IMR-90 (cell line): ENCODE measurements around the gene LTA. TPM values are rescaled to one million over a fixed set of nuclear protein-coding genes. Genes with fewer than 3 reads are reported as not detected.

Experiments
- ATAC-seq: fragments of 200-7000 bp; cut with Tn5 transposase; 2 replicates; pipeline ENCODE4 v1.9.1; 2020; ENCODE audit warnings: low read depth, mild to moderate bottlenecking, moderate library complexity
- BruUV-seq: library from RNA; stranded (reverse); fragments of 400-500 nt; replicated peaks from 2 replicates; lab custom pipeline; 2021; lab: Mats Ljungman, UMichigan
- CTCF ChIA-PET: fragments of 300-600 bp; formaldehyde crosslinking; extraction: SDS; loops from one replicate; lab custom pipeline; 2021; ENCODE audit warnings: antibody characterized with exemption; lab: Yijun Ruan, JAX
- POLR2A ChIA-PET: fragments of 300-600 bp; sonication (Branson Sonifier 250); formaldehyde crosslinking; loops from one replicate; lab custom pipeline; 2022; ENCODE audit warnings: antibody characterized with exemption; ENCODE audit not compliant: unreplicated experiment; lab: Charles Lee
- DNase-seq: peaks from one replicate; pipeline ENCODE4 v3.0.0; 2013
- H2AFZ ChIP-seq: replicated peaks from 2 replicates; pipeline ENCODE3; 2013; ENCODE audit warnings: low read length, mild to moderate bottlenecking; ENCODE audit not compliant: poor library complexity
- H2AK5ac ChIP-seq: 2 replicates; pipeline ENCODE4 v1.6.1; 2013; ENCODE audit warnings: low read depth, low read length, inconsistent platforms
- H2AK9ac ChIP-seq: replicated peaks from 2 replicates; pipeline ENCODE3; 2013; ENCODE audit warnings: mild to moderate bottlenecking, low read depth, low read length, moderate library complexity; ENCODE audit not compliant: poor library complexity
- H2BK120ac ChIP-seq: 2 replicates; pipeline ENCODE4 v1.6.1; 2013; ENCODE audit warnings: low read depth, low read length, inconsistent platforms
- H2BK15ac ChIP-seq: 3 replicates; pipeline ENCODE4 v1.6.1; 2013; ENCODE audit warnings: low read depth, low read length, inconsistent platforms
- H2BK20ac ChIP-seq: 2 replicates; pipeline ENCODE4 v1.6.1; 2013; ENCODE audit warnings: low read depth, mild to moderate bottlenecking, inconsistent platforms, low read length, moderate library complexity
- H2BK5ac ChIP-seq: 2 replicates; pipeline ENCODE4 v1.6.1; 2013; ENCODE audit warnings: mild to moderate bottlenecking, low read depth, low read length, inconsistent platforms; ENCODE audit not compliant: poor library complexity, severe bottlenecking
- H3K14ac ChIP-seq: replicated peaks from 2 replicates; pipeline ENCODE4 v1.6.1; 2013; ENCODE audit warnings: low read depth, low read length, inconsistent platforms
- H3K18ac ChIP-seq: 2 replicates; pipeline ENCODE4 v1.6.1; 2013; ENCODE audit warnings: low read depth, low read length, control low read depth
- H3K23ac ChIP-seq: 2 replicates; pipeline ENCODE4 v1.6.1; 2013; ENCODE audit warnings: low read depth, low read length, inconsistent platforms
- H3K27ac ChIP-seq: 2 replicates; pipeline ENCODE4 v1.5.1; 2013; ENCODE audit warnings: mild to moderate bottlenecking, control low read depth, low read length; ENCODE audit not compliant: insufficient read depth
- H3K27me3 ChIP-seq: 2 replicates; pipeline ENCODE4 v1.6.1; 2013; ENCODE audit warnings: low read length; ENCODE audit not compliant: control insufficient read depth, insufficient read depth
- H3K36me3 ChIP-seq: 2 replicates; pipeline ENCODE4 v1.6.1; 2013; ENCODE audit warnings: low read length, mixed read lengths; ENCODE audit not compliant: control insufficient read depth, insufficient read depth
- H3K4ac ChIP-seq: 2 replicates; pipeline ENCODE4 v1.6.1; 2013; ENCODE audit warnings: low read depth, low read length, inconsistent platforms
- H3K4me1 ChIP-seq: 2 replicates; pipeline ENCODE4 v1.6.1; 2013; ENCODE audit warnings: low read length, mixed read lengths; ENCODE audit not compliant: control insufficient read depth, insufficient read depth
- H3K4me2 ChIP-seq: 2 replicates; pipeline ENCODE4 v1.6.1; 2013; ENCODE audit warnings: low read depth, mild to moderate bottlenecking, control low read depth, low read length, moderate library complexity
- H3K4me3 ChIP-seq: 2 replicates; pipeline ENCODE4 v1.5.1; 2013; ENCODE audit warnings: low read depth, mild to moderate bottlenecking, control low read depth, low read length, moderate library complexity; ENCODE audit not compliant: insufficient read depth
- H3K56ac ChIP-seq: 2 replicates; pipeline ENCODE4 v1.6.1; 2013; ENCODE audit warnings: low read length, inconsistent platforms; ENCODE audit not compliant: insufficient read depth; ENCODE audit errors: extremely low read depth
- H3K79me1 ChIP-seq, 2 experiments: 2 replicates each; pipeline ENCODE4 v1.6.1; 2013; ENCODE audit warnings: low read length in 2 of 2, inconsistent platforms in 1 of 2, low read depth in 1 of 2
- H3K9ac ChIP-seq: 2 replicates; pipeline ENCODE4 v1.6.1; 2013; ENCODE audit warnings: low read depth, low read length, control low read depth
- H3K9me1 ChIP-seq: 2 replicates; pipeline ENCODE4 v1.6.1; 2013; ENCODE audit warnings: low read length, inconsistent platforms; ENCODE audit not compliant: insufficient read depth
- H3K9me3 ChIP-seq: 2 replicates; pipeline ENCODE4 v1.6.1; 2013; ENCODE audit warnings: low read length; ENCODE audit not compliant: control insufficient read depth, insufficient read depth
- H4K20me1 ChIP-seq: 2 replicates; pipeline ENCODE4 v1.6.1; 2013; ENCODE audit warnings: low read length, inconsistent platforms; ENCODE audit not compliant: insufficient read depth
- H4K5ac ChIP-seq: 2 replicates; pipeline ENCODE4 v1.6.1; 2013; ENCODE audit warnings: mild to moderate bottlenecking, low read depth, low read length, control low read depth
- H4K8ac ChIP-seq, 2 experiments: 2 replicates each; pipeline ENCODE4 v1.6.1; 2013; ENCODE audit warnings: low read depth in 2 of 2, low read length in 2 of 2, control low read depth in 1 of 2, inconsistent platforms in 1 of 2
- H4K91ac ChIP-seq: 2 replicates; pipeline ENCODE4 v1.6.1; 2013; ENCODE audit warnings: low read depth, low read length, inconsistent platforms; ENCODE audit not compliant: insufficient read depth
- BHLHE40 ChIP-seq: fragments of 150-350 bp; IDR thresholded peaks from 2 replicates; pipeline ENCODE4 v1.6.1; 2016; ENCODE audit warnings: mild to moderate bottlenecking, low read depth, low read length
- CHD1 ChIP-seq: IDR thresholded peaks from 2 replicates; pipeline ENCODE4 v1.6.1; 2012; ENCODE audit warnings: low read depth, low read length, improper control_type of control experiment
- MAFK ChIP-seq: IDR thresholded peaks from 2 replicates; pipeline ENCODE4 v1.6.1; 2012; ENCODE audit warnings: low read depth, low read length, improper control_type of control experiment
- NFE2L2 ChIP-seq: fragments of 150-350 bp; IDR thresholded peaks from 2 replicates; pipeline ENCODE4 v1.6.1; 2016; ENCODE audit warnings: low read depth, mild to moderate bottlenecking, low read length
- USF2 ChIP-seq: fragments of 150-350 bp; IDR thresholded peaks from 2 replicates; pipeline ENCODE4 v1.6.1; 2017; ENCODE audit warnings: mild to moderate bottlenecking, antibody characterized with exemption, low read length, low read depth
- WGBS, 2 experiments: methylation state at CpG; one replicate each; pipeline versions ENCODE4 v1.1.5 to v1.1.7; 2013; ENCODE audit warnings: missing lambda C conversion rate in 2 of 2; ENCODE audit not compliant: insufficient read length in 1 of 2; ENCODE audit errors: extremely low coverage in 2 of 2; 5-methylcytosine and 5-hydroxymethylcytosine counted together
- dilution Hi-C: fragments of 300-500 bp; cut with HindIII; formaldehyde crosslinking; loops from one replicate; pipeline ENCODE4 v1.14.3; 2018; ENCODE audit warnings: low sequenced_read_pairs; ENCODE audit not compliant: unreplicated experiment
- in situ Hi-C: fragments of 300-500 bp; cut with MboI; formaldehyde crosslinking; loops from 3 replicates; pipeline ENCODE4 v1.14.3; 2019; ENCODE audit warnings: low sequenced_read_pairs, inconsistent platforms, mixed read lengths
- intact Hi-C: fragments of 100-400 bp; cut with micrococcal nuclease; formaldehyde crosslinking; loops from 2 replicates; pipeline ENCODE4 v1.10.0; 2022
- polyA plus RNA-seq, 3 experiments: library from polyadenylated mRNA; depleted of rRNA; stranded (reverse); fragments of >200 nt; gene quantifications; 2 replicates each; pipeline ENCODE4 v1.2.3, GENCODE V29; 2012; ENCODE audit warnings: low replicate concordance in 1 of 3
- total RNA-seq: library from RNA; depleted of rRNA; stranded (reverse); fragments of >200 nt; gene quantifications from 2 replicates; pipeline ENCODE4 v1.2.3, GENCODE V29; 2012

LTA gene
- total and polyA plus RNA-seq, 2 of the 4 experiments (the other 2 are of a cell fraction): not detected

GRCh38 chr6:31557443-31558317 is 14.4 kb upstream of the LTA start (continued):
- no peak for TF ChIP-seq USF2

GRCh38 chr6:31558318-31558625 is 13.8 kb upstream of the LTA start:
- ChIA-PET CTCF (no interaction called here), POLR2A (no interaction called here)
- intact Hi-C loops: no loop called here
- no peak overlapping the region for H3K27ac ChIP-seq
- no peak for DNase-seq
- WGBS, 2 experiments: 93% methylated on average over 5 of the region's 8 CpGs; no CpG with 5 or more reads in 1 of the 2 experiments
- TF ChIP-seq BHLHE40 (no peak), CHD1 (no peak), NFE2L2 (no peak), MAFK (no peak)
- no peak overlapping the region for H3K14ac ChIP-seq
- no peak overlapping the region for H3K9ac ChIP-seq
- H2BK120ac ChIP-seq: no peak overlapping the region
- H2AFZ ChIP-seq: no peak overlapping the region
- H2BK20ac ChIP-seq: no peak overlapping the region
- H3K4me1 ChIP-seq: peaks cover 18% of the 10 kb centered on the region
- no peaks in the 10 kb centered on the region for H4K20me1 ChIP-seq
- BruUV-seq: no TSS peak
- no peak overlapping the region for H3K4me3 ChIP-seq
- H2AK5ac ChIP-seq: no peak overlapping the region
- in situ Hi-C loops: no loop called here
- H4K91ac ChIP-seq: no peak overlapping the region
- H3K4ac ChIP-seq: no peak overlapping the region
- H2AK9ac ChIP-seq: no peak overlapping the region
- no peaks in the 10 kb centered on the region for H3K9me3 ChIP-seq
- H4K8ac ChIP-seq: no peak overlapping the region
- H3K79me1 ChIP-seq: peaks cover 12 to 23% of the 10 kb centered on the region in 2 experiments
- no peak overlapping the region for H3K4me2 ChIP-seq
- no peaks in the 10 kb centered on the region for H3K27me3 ChIP-seq
- ATAC-seq: no peak
- peaks cover 19% of the 10 kb centered on the region; the same call in 1 of the 2 replicates for H3K9me1 ChIP-seq
- H3K36me3 ChIP-seq: peaks cover 33% of the 10 kb centered on the region
- no peak overlapping the region for H2BK15ac ChIP-seq
- no peak overlapping the region for H3K56ac ChIP-seq
- H3K18ac ChIP-seq: no peak overlapping the region
- dilution Hi-C loops: no loop called here
- H4K5ac ChIP-seq: no peak overlapping the region
- no peak overlapping the region for H3K23ac ChIP-seq
- no peak overlapping the region for H2BK5ac ChIP-seq
